GM13976 (cell line): ENCODE results near the gene UNC5A.

Experiments used
- DNase-seq: peaks from one replicate; pipeline ENCODE4 v3.0.0; 2012; ENCODE audit warnings: low spot score
- CTCF ChIP-seq: IDR thresholded peaks from 2 replicates; pipeline ENCODE4 v1.5.1; 2012; ENCODE audit warnings: borderline replicate concordance, mild to moderate bottlenecking; ENCODE audit not compliant: insufficient read depth; ENCODE audit errors: extremely low read depth, missing control alignments, control extremely low read depth
- in situ Hi-C: fragments of 300-500 bp; cut with MboI; formaldehyde crosslinking; loops from one replicate; pipeline ENCODE4 v1.12.0; 2022; ENCODE audit warnings: low sequenced_read_pairs, mixed read lengths, inconsistent platforms; ENCODE audit not compliant: unreplicated experiment

The UNC5A gene

GRCh38 chr5:176796970-176797369 is 13.4 kb upstream of the UNC5A start:
- in situ Hi-C loops: no loop called here
- no peak for DNase-seq
- TF ChIP-seq CTCF: no peak

- in situ Hi-C loops: no loop called here
- no peak for TF ChIP-seq CTCF
- DNase-seq: no peak
Measured at GRCh38 chr5:176797456-176798050, 12.8 kb upstream of the UNC5A start.

- TF ChIP-seq CTCF: no peak
- in situ Hi-C loops: no loop called here
- DNase-seq: no peak
Measured at GRCh38 chr5:176798086-176798876, 12.1 kb upstream of the UNC5A start.

- TF ChIP-seq CTCF: no peak
- in situ Hi-C loops: no loop called here
- no peak for DNase-seq
Measured at GRCh38 chr5:176798949-176799348, 11.4 kb upstream of the UNC5A start.

- TF ChIP-seq CTCF: no peak
- in situ Hi-C loops: no loop called here
- DNase-seq: no peak
Measured at GRCh38 chr5:176799488-176799887, 10.9 kb upstream of the UNC5A start.

- in situ Hi-C loops: no loop called here
- TF ChIP-seq CTCF: no peak
- no peak for DNase-seq
Measured at GRCh38 chr5:176800024-176800423, 10.3 kb upstream of the UNC5A start.
